Measurements from ENCODE around the gene CIAO2B.

- TF ChIP-seq, protein P1, sequence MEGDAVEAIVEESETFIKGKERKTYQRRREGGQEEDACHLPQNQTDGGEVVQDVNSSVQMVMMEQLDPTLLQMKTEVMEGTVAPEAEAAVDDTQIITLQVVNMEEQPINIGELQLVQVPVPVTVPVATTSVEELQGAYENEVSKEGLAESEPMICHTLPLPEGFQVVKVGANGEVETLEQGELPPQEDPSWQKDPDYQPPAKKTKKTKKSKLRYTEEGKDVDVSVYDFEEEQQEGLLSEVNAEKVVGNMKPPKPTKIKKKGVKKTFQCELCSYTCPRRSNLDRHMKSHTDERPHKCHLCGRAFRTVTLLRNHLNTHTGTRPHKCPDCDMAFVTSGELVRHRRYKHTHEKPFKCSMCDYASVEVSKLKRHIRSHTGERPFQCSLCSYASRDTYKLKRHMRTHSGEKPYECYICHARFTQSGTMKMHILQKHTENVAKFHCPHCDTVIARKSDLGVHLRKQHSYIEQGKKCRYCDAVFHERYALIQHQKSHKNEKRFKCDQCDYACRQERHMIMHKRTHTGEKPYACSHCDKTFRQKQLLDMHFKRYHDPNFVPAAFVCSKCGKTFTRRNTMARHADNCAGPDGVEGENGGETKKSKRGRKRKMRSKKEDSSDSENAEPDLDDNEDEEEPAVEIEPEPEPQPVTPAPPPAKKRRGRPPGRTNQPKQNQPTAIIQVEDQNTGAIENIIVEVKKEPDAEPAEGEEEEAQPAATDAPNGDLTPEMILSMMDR (IDR thresholded peaks at IDR 0.05; ENCODE audit: borderline replicate concordance, extremely low read depth, low read length, poor library complexity, severe bottlenecking): no peak
- TF ChIP-seq EZH2 (IDR thresholded peaks at IDR 0.05; ENCODE audit: borderline replicate concordance, low read depth, low read length, severe bottlenecking): no peak
Measured at GRCh38 chr16:66895689-66895979, 38.6 kb downstream of the CIAO2B start.

All from DND-41 (cell line).